Mesenchymal stem cell (in vitro differentiated cells and primary cell): ENCODE measurements around the gene CHST1.

Source experiments
- DNase-seq: peaks from one replicate; pipeline ENCODE4 v3.0.0-alpha.2; 2013
- H2AFZ ChIP-seq: one replicate; pipeline ENCODE4 v1.6.1; 2013; ENCODE audit warnings: low read depth, mild to moderate bottlenecking, control low read depth, inconsistent platforms, low read length, moderate library complexity
- H2AK5ac ChIP-seq: 2 replicates; pipeline ENCODE4 v1.6.1; 2013; ENCODE audit warnings: low read length, moderate library complexity, mild to moderate bottlenecking, inconsistent platforms; ENCODE audit not compliant: severe bottlenecking
- H2BK120ac ChIP-seq: one replicate; pipeline ENCODE4 v1.6.1; 2013; ENCODE audit warnings: low read depth, mild to moderate bottlenecking, inconsistent platforms, low read length, moderate library complexity
- H2BK12ac ChIP-seq, 2 experiments: one replicate each; pipeline ENCODE4 v1.6.1; 2013; ENCODE audit warnings: inconsistent platforms in 2 of 2, low read length in 2 of 2, mild to moderate bottlenecking in 2 of 2, moderate library complexity in 2 of 2, control low read depth in 1 of 2
- H2BK15ac ChIP-seq: one replicate; pipeline ENCODE4 v1.6.1; 2013; ENCODE audit warnings: mild to moderate bottlenecking, low read depth, inconsistent platforms; ENCODE audit not compliant: poor library complexity, severe bottlenecking
- H2BK5ac ChIP-seq: 2 replicates; pipeline ENCODE4 v1.6.1; 2013; ENCODE audit warnings: low read depth, mild to moderate bottlenecking, low read length, control low read depth, inconsistent platforms; ENCODE audit not compliant: poor library complexity, severe bottlenecking
- H3K14ac ChIP-seq, 2 experiments: one replicate each; pipeline ENCODE4 v1.6.1; 2013; ENCODE audit warnings: inconsistent platforms in 2 of 2, low read length in 2 of 2, control low read depth in 1 of 2, mild to moderate bottlenecking in 1 of 2, moderate library complexity in 1 of 2
- H3K18ac ChIP-seq, 2 experiments: one replicate each; pipeline ENCODE4 v1.6.1; 2013; ENCODE audit warnings: inconsistent platforms in 2 of 2, low read length in 2 of 2, control low read depth in 1 of 2, low read depth in 1 of 2, mild to moderate bottlenecking in 1 of 2
- H3K23ac ChIP-seq, 2 experiments: one replicate each; pipeline ENCODE4 v1.6.1; 2013; ENCODE audit warnings: inconsistent platforms in 2 of 2, low read length in 2 of 2, mild to moderate bottlenecking in 2 of 2, moderate library complexity in 2 of 2, control low read depth in 1 of 2
- H3K27ac ChIP-seq: 2 replicates; pipeline ENCODE4 v1.5.1; 2013; ENCODE audit warnings: mild to moderate bottlenecking, moderate library complexity, low read length, control low read depth, inconsistent platforms; ENCODE audit not compliant: poor library complexity, severe bottlenecking
- H3K27me3 ChIP-seq, 2 experiments: 2 replicates each; pipeline versions ENCODE4 v1.6.1 to v1.7.0; 2013; ENCODE audit warnings: low read length in 2 of 2, mild to moderate bottlenecking in 2 of 2, moderate library complexity in 2 of 2, control low read depth in 1 of 2, inconsistent platforms in 1 of 2; ENCODE audit not compliant: control insufficient read depth in 1 of 2, insufficient read depth in 1 of 2
- H3K36me3 ChIP-seq, 2 experiments: 2 replicates each; pipeline versions ENCODE4 v1.6.1 to v1.7.0; 2013; ENCODE audit warnings: low read length in 2 of 2, control low read depth in 1 of 2, inconsistent platforms in 1 of 2, low read depth in 1 of 2, mild to moderate bottlenecking in 1 of 2; ENCODE audit not compliant: insufficient read depth in 2 of 2, control insufficient read depth in 1 of 2
- H3K4ac ChIP-seq, 2 experiments: one replicate each; pipeline ENCODE4 v1.6.1; 2013; ENCODE audit warnings: inconsistent platforms in 2 of 2, low read length in 2 of 2, mild to moderate bottlenecking in 2 of 2, moderate library complexity in 2 of 2, control low read depth in 1 of 2, low read depth in 1 of 2
- H3K4me1 ChIP-seq: 2 replicates; pipeline ENCODE4 v1.6.1; 2013; ENCODE audit warnings: low read depth, low read length, control low read depth; ENCODE audit not compliant: control insufficient read depth, insufficient read depth
- H3K4me2 ChIP-seq: 2 replicates; pipeline ENCODE4 v1.6.1; 2013; ENCODE audit warnings: low read length, mild to moderate bottlenecking, inconsistent platforms; ENCODE audit not compliant: poor library complexity, severe bottlenecking
- H3K4me3 ChIP-seq, 2 experiments: 2 replicates each; pipeline versions ENCODE4 v1.5.1 to v1.7.0; 2013; ENCODE audit warnings: low read length in 2 of 2, mild to moderate bottlenecking in 2 of 2, control low read depth in 1 of 2, low read depth in 1 of 2; ENCODE audit not compliant: insufficient read depth in 1 of 2
- H3K79me1 ChIP-seq: replicated peaks from 2 replicates; pipeline ENCODE4 v1.6.1; 2013; ENCODE audit warnings: mild to moderate bottlenecking, control low read depth, low read length, inconsistent platforms; ENCODE audit not compliant: poor library complexity, severe bottlenecking
- H3K9ac ChIP-seq: 2 replicates; pipeline ENCODE4 v1.7.0; 2013; ENCODE audit warnings: mild to moderate bottlenecking, low read length, moderate library complexity
- H3K9me3 ChIP-seq: 2 replicates; pipeline ENCODE4 v1.7.0; 2013; ENCODE audit warnings: mild to moderate bottlenecking, low read length; ENCODE audit not compliant: control insufficient read depth
- H4K8ac ChIP-seq: one replicate; pipeline ENCODE4 v1.6.1; 2013; ENCODE audit warnings: inconsistent platforms, mild to moderate bottlenecking, low read length, moderate library complexity
- H4K91ac ChIP-seq: one replicate; pipeline ENCODE4 v1.6.1; 2013; ENCODE audit warnings: mild to moderate bottlenecking, low read length, inconsistent platforms
- WGBS: methylation state at CpG from one replicate; pipeline ENCODE4 v1.1.7; 2013; ENCODE audit warnings: mixed read lengths; 5-methylcytosine and 5-hydroxymethylcytosine counted together

The CHST1 gene

DNA sequence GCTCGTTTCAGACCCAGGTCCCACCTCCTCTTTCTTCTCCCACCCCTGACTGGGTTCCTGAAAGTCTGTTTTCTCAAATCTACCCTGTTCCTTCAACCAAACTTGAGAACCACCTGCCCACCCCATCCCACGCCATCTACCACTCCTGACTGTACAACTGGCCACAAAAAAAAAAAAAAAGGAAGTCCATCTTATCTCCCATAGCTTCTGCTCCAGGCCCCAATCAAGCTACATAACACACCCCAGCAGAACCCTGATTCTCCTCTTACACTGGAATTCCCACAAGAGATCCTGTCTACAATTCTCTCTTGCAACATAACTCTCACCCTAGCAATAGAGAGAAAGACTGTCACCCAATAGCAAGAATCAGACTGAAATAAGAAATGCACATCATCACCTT lies 39.2 kb upstream of the CHST1 start:
- H2BK5ac ChIP-seq: no peak overlapping the region
- no peaks in the 10 kb centered on the region for H3K36me3 ChIP-seq
- H2BK120ac ChIP-seq: no peak overlapping the region
- no peak overlapping the region for H2AK5ac ChIP-seq
- no peak overlapping the region for H2BK15ac ChIP-seq
- H3K9me3 ChIP-seq: no peaks in the 10 kb centered on the region
- no peak overlapping the region for H2BK12ac ChIP-seq
- no peak overlapping the region for H3K14ac ChIP-seq
- no peak overlapping the region for H4K8ac ChIP-seq
- H3K4me2 ChIP-seq: no peak overlapping the region
- H3K4ac ChIP-seq: no peak overlapping the region
- peaks cover 92 to 95% of the 10 kb centered on the region in 2 experiments for H3K27me3 ChIP-seq
- H3K4me3 ChIP-seq: no peak overlapping the region
- no peak overlapping the region for H3K18ac ChIP-seq
- no peak overlapping the region for H3K27ac ChIP-seq
- H2AFZ ChIP-seq: no peak overlapping the region
- no peak overlapping the region for H4K91ac ChIP-seq
- H3K23ac ChIP-seq: no peak overlapping the region
- no peak overlapping the region for H3K9ac ChIP-seq
- no peak for DNase-seq
- H3K79me1 ChIP-seq: no peaks in the 10 kb centered on the region
- 45% methylated on average over 2 of the region's 2 CpGs for WGBS
- H3K4me1 ChIP-seq: no peaks in the 10 kb centered on the region

DNA sequence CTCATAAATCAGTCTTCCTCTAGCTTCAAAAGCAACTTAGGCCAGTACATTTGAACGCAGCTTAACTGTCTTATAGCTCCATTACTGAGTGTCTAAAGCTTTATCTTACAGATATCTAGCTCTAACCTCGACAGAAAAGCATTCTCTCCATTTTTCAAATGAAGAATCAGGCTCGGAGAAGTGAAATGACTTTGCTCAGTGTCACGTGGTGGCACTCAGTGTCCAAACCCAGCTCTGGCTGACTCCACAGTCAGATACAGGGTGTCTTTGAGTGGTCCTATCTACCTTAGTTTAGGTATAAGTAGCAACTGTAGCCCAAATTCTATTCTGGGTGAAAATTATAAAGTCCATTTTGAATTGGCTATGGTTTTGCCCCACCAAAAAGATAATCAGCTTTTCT lies 38.7 kb upstream of the CHST1 start:
- no peak overlapping the region for H2BK120ac ChIP-seq
- H3K4me3 ChIP-seq: no peak overlapping the region
- no peak overlapping the region for H2BK5ac ChIP-seq
- H3K27me3 ChIP-seq: peaks cover 92 to 95% of the 10 kb centered on the region in 2 experiments
- H3K14ac ChIP-seq: no peak overlapping the region
- H2AK5ac ChIP-seq: no peak overlapping the region
- no peak overlapping the region for H4K91ac ChIP-seq
- H2BK12ac ChIP-seq: no peak overlapping the region
- H3K18ac ChIP-seq: no peak overlapping the region
- 43% methylated on average over 4 of the region's 4 CpGs for WGBS
- DNase-seq: no peak
- no peak overlapping the region for H3K9ac ChIP-seq
- H3K36me3 ChIP-seq: no peaks in the 10 kb centered on the region
- H3K23ac ChIP-seq: no peak overlapping the region
- no peaks in the 10 kb centered on the region for H3K4me1 ChIP-seq
- no peak overlapping the region for H2BK15ac ChIP-seq
- H3K9me3 ChIP-seq: no peaks in the 10 kb centered on the region
- H3K4me2 ChIP-seq: no peak overlapping the region
- no peak overlapping the region for H4K8ac ChIP-seq
- H3K4ac ChIP-seq: no peak overlapping the region
- no peak overlapping the region for H3K27ac ChIP-seq
- no peak overlapping the region for H2AFZ ChIP-seq
- H3K79me1 ChIP-seq: no peaks in the 10 kb centered on the region

DNA sequence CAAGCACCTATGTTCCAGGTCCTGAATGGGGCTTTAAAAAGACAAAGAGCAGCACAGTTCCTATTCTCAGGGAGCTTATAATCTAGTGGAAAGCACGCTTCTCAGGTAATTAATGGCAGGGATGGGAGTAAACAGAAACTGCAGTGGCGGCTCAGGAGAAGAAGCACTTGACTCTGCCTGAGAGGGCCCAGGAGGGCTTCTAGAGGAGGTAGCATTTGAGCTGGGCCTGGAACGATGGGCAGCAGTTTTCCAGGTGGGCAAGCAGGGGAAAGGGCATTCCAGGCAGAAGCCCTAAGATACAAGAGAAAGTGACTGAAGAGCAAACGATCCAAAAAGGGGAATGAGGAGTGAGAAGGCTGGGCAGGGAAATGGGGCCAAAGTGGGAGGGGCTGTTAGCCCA lies 37.1 kb upstream of the CHST1 start:
- no peak overlapping the region for H3K4ac ChIP-seq
- no peak overlapping the region for H2BK15ac ChIP-seq
- no peaks in the 10 kb centered on the region for H3K4me1 ChIP-seq
- H2BK5ac ChIP-seq: no peak overlapping the region
- WGBS: 77% methylated on average over 4 of the region's 4 CpGs
- no peak overlapping the region for H3K9ac ChIP-seq
- no peak overlapping the region for H3K14ac ChIP-seq
- no peaks in the 10 kb centered on the region for H3K36me3 ChIP-seq
- H3K79me1 ChIP-seq: no peaks in the 10 kb centered on the region
- no peak overlapping the region for H2BK120ac ChIP-seq
- DNase-seq: no peak
- H4K91ac ChIP-seq: no peak overlapping the region
- H3K27me3 ChIP-seq: peaks cover 85 to 95% of the 10 kb centered on the region in 2 experiments
- no peak overlapping the region for H4K8ac ChIP-seq
- no peak overlapping the region for H3K4me3 ChIP-seq
- no peak overlapping the region for H3K18ac ChIP-seq
- no peak overlapping the region for H3K27ac ChIP-seq
- H3K23ac ChIP-seq: no peak overlapping the region
- no peaks in the 10 kb centered on the region for H3K9me3 ChIP-seq
- H2BK12ac ChIP-seq: no peak overlapping the region
- no peak overlapping the region for H2AK5ac ChIP-seq
- no peak overlapping the region for H2AFZ ChIP-seq
- no peak overlapping the region for H3K4me2 ChIP-seq

- Histone ChIP-seq H3K4me2 (no peak overlapping the region), H2BK5ac (no peak overlapping the region), H2BK12ac (no peak overlapping the region), H4K91ac (no peak overlapping the region), H3K18ac (no peak overlapping the region), H3K27ac (no peak overlapping the region), H3K36me3 (no peaks in the 10 kb centered on the region), H3K4me1 (no peaks in the 10 kb centered on the region), H2AFZ (no peak overlapping the region), H3K9ac (no peak overlapping the region), H4K8ac (no peak overlapping the region), H3K14ac (no peak overlapping the region), H3K4me3 (no peak overlapping the region), H3K27me3 (peaks cover 61 to 85% of the 10 kb centered on the region in 2 experiments), H3K4ac (no peak overlapping the region), H3K9me3 (no peaks in the 10 kb centered on the region), H3K23ac (no peak overlapping the region), H2AK5ac (no peak overlapping the region), H3K79me1 (no peaks in the 10 kb centered on the region), H2BK15ac (no peak overlapping the region), H2BK120ac (no peak overlapping the region)
- no peak for DNase-seq
- WGBS: 86% methylated on average over 8 of the region's 8 CpGs
These were observed 33.5 kb upstream of the CHST1 start for GRCh38 chr11:45698777-45699497.
